OCI-LY3 (cell line): ENCODE measurements around the gene MTIF2.
A peak's percentile ranks its signal among the peaks of the same experiment; 100 is the strongest.
"Not testable (repeated sequence)": the region's sequence is repeated elsewhere in the genome, so short reads cannot be mapped to it uniquely, and the experiment has no call there.

ENCODE experiments used
- H2AFZ ChIP-seq: fragments of 200-600, 300-600 bp; shearing (Covaris generic); 2 replicates; pipeline ENCODE4 v1.6.0; 2014; ENCODE audit warnings: antibody characterized with exemption, low read depth, low read length
- H3K27ac ChIP-seq: fragments of 200-600, 300-600 bp; sonication (generic); 2 replicates; pipeline ENCODE4 v1.5.1; 2014; ENCODE audit warnings: mild to moderate bottlenecking, low read length, moderate library complexity, mixed read lengths
- H3K27me3 ChIP-seq: fragments of 200-600, 300-600 bp; sonication (generic); 2 replicates; pipeline ENCODE4 v1.6.1; 2014; ENCODE audit warnings: low read depth, low read length, mixed read lengths
- H3K36me3 ChIP-seq: fragments of 200-600, 300-600 bp; sonication (generic); replicated peaks from 2 replicates; pipeline ENCODE3; 2014; ENCODE audit warnings: low read depth, low read length, mixed read lengths
- H3K4me1 ChIP-seq: fragments of 300-600, 200-600 bp; sonication (generic); 2 replicates; pipeline ENCODE4 v1.6.1; 2014; ENCODE audit warnings: low read length, mixed read lengths
- H3K4me2 ChIP-seq: fragments of 200-600, 300-600 bp; sonication (generic); 2 replicates; pipeline ENCODE4 v1.6.1; 2014; ENCODE audit warnings: low read length, mixed read lengths
- H3K4me3 ChIP-seq: fragments of 300-600, 200-600 bp; sonication (generic); 2 replicates; pipeline ENCODE4 v1.5.1; 2014; ENCODE audit warnings: antibody characterized with exemption, mild to moderate bottlenecking, low read length, moderate library complexity
- H3K79me2 ChIP-seq: fragments of 300-600, 200-600 bp; shearing (Covaris generic); 2 replicates; pipeline ENCODE4 v1.6.1; 2014; ENCODE audit warnings: mild to moderate bottlenecking, low read length, mixed read lengths
- H3K9ac ChIP-seq: fragments of 300-600, 200-600 bp; shearing (Covaris generic); 2 replicates; pipeline ENCODE4 v1.6.0; 2014; ENCODE audit warnings: mild to moderate bottlenecking, low read length, moderate library complexity
- H3K9me3 ChIP-seq: fragments of 200-600, 300-600 bp; shearing (Covaris generic); 2 replicates; pipeline ENCODE4 v1.6.1; 2014; ENCODE audit warnings: low read length, mixed read lengths; ENCODE audit not compliant: insufficient read depth
- H4K20me1 ChIP-seq: fragments of 200-600, 300-600 bp; sonication (generic); 2 replicates; pipeline ENCODE4 v1.6.1; 2016; ENCODE audit warnings: low read length, mixed read lengths; ENCODE audit not compliant: insufficient read depth
- CTCF ChIP-seq: fragments of 200-600, 300-600 bp; sonication (generic); IDR thresholded peaks from 2 replicates; pipeline ENCODE4 v1.5.1; 2014; ENCODE audit warnings: antibody characterized with exemption, low read length, low read depth
- EZH2phosphoT487 ChIP-seq: fragments of 200-600 bp; shearing (Covaris generic); IDR thresholded peaks from 2 replicates; pipeline ENCODE4 v1.6.1; 2018; ENCODE audit warnings: antibody characterized with exemption, mixed run types, low read depth

MTIF2 gene

GRCh38 chr2:55282110-55282917 lies 13.3 kb upstream of the MTIF2 start:
- Histone ChIP-seq H3K27me3 (no peaks in the 10 kb centered on the region), H3K36me3 (peaks cover 2% of the 10 kb centered on the region), H3K4me2 (peak overlapping the region; percentile 99), H3K9me3 (no peaks in the 10 kb centered on the region), H3K4me1 (peaks cover 8% of the 10 kb centered on the region), H3K9ac (peak overlapping the region; percentile 91), H3K27ac (0 out of 2 replicates have a peak overlapping the region, but pooled peaks have one; percentile 15), H3K79me2 (no peaks in the 10 kb centered on the region), H3K4me3 (peak overlapping the region; percentile 99), H4K20me1 (no peaks in the 10 kb centered on the region), H2AFZ (peak overlapping the region; percentile 99)
- no peak for TF ChIP-seq EZH2phosphoT487
- no peak for TF ChIP-seq CTCF

- not testable (repeated sequence) for H2AFZ ChIP-seq
Observed at GRCh38 chr2:55280851-55281546, 12.0 kb upstream of the MTIF2 start.

GRCh38 chr2:55279859-55280424 lies 10.9 kb upstream of the MTIF2 start:
- not testable (repeated sequence) for H3K4me1 ChIP-seq, H2AFZ ChIP-seq, H3K4me3 ChIP-seq, H3K36me3 ChIP-seq, H3K9ac ChIP-seq, H3K9me3 ChIP-seq, H3K4me2 ChIP-seq, H3K27ac ChIP-seq, H4K20me1 ChIP-seq, H3K79me2 ChIP-seq, H3K27me3 ChIP-seq

More at GRCh38 chr2:55280851-55281546, 12.0 kb upstream of the MTIF2 start:
- not testable (repeated sequence) for H3K36me3 ChIP-seq, H3K27me3 ChIP-seq, H3K27ac ChIP-seq, H3K4me3 ChIP-seq, H3K9me3 ChIP-seq, H4K20me1 ChIP-seq, H3K4me1 ChIP-seq, H3K9ac ChIP-seq, H3K79me2 ChIP-seq
- peak overlapping the region; percentile 99 for H3K4me2 ChIP-seq

GRCh38 chr2:55279214-55279835 lies 10.3 kb upstream of the MTIF2 start:
- not testable (repeated sequence) for H3K9ac ChIP-seq, H3K27ac ChIP-seq, H3K4me3 ChIP-seq, H2AFZ ChIP-seq, H3K79me2 ChIP-seq, H3K4me2 ChIP-seq, H3K27me3 ChIP-seq, H3K9me3 ChIP-seq, H4K20me1 ChIP-seq, H3K4me1 ChIP-seq, H3K36me3 ChIP-seq

GRCh38 chr2:55277310-55277709 lies 8.3 kb upstream of the MTIF2 start:
- H3K9me3 ChIP-seq, result no peaks in the 10 kb centered on the region
- H3K36me3 ChIP-seq, result no peaks in the 10 kb centered on the region
- H3K79me2 ChIP-seq, result no peaks in the 10 kb centered on the region
- H3K27me3 ChIP-seq, result no peaks in the 10 kb centered on the region
- no peak overlapping the region for H3K27ac ChIP-seq
- no peaks in the 10 kb centered on the region for H4K20me1 ChIP-seq
- no peak overlapping the region for H2AFZ ChIP-seq
- TF ChIP-seq CTCF (no peak), EZH2phosphoT487 (no peak)
- H3K4me3 ChIP-seq, result no peak overlapping the region
- H3K4me1 ChIP-seq, result 0 out of 2 replicates have a peak, but pooled peaks cover 4% of the 10 kb centered on the region
- H3K4me2 ChIP-seq, result no peak overlapping the region
- no peak overlapping the region for H3K9ac ChIP-seq

GRCh38 chr2:55274346-55274745 lies 5.3 kb upstream of the MTIF2 start:
- H3K9me3 ChIP-seq, H4K20me1 ChIP-seq, H3K27ac ChIP-seq, H3K4me2 ChIP-seq, H3K4me1 ChIP-seq, H3K79me2 ChIP-seq, H3K4me3 ChIP-seq, H3K36me3 ChIP-seq, H2AFZ ChIP-seq, H3K9ac ChIP-seq, H3K27me3 ChIP-seq: not testable (repeated sequence)
